ENCODE results near the gene FBXO31.

GRCh38 chr16:87360862-87361610, 22.5 kb downstream of the FBXO31 start:
- TF ChIP-seq, protein P1, sequence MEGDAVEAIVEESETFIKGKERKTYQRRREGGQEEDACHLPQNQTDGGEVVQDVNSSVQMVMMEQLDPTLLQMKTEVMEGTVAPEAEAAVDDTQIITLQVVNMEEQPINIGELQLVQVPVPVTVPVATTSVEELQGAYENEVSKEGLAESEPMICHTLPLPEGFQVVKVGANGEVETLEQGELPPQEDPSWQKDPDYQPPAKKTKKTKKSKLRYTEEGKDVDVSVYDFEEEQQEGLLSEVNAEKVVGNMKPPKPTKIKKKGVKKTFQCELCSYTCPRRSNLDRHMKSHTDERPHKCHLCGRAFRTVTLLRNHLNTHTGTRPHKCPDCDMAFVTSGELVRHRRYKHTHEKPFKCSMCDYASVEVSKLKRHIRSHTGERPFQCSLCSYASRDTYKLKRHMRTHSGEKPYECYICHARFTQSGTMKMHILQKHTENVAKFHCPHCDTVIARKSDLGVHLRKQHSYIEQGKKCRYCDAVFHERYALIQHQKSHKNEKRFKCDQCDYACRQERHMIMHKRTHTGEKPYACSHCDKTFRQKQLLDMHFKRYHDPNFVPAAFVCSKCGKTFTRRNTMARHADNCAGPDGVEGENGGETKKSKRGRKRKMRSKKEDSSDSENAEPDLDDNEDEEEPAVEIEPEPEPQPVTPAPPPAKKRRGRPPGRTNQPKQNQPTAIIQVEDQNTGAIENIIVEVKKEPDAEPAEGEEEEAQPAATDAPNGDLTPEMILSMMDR (IDR thresholded peaks at IDR 0.05), result no peak
- no peak for TF ChIP-seq POLR2A (IDR thresholded peaks at IDR 0.05)
